H1 (cell line): ENCODE measurements around the gene TGFB2. TPM values are rescaled to one million over a fixed set of nuclear protein-coding genes. Genes with fewer than 3 reads are reported as not detected.

Experiments used
- CTCF ChIA-PET: fragments of 300-600 bp; sonication (Branson Sonifier 250); formaldehyde crosslinking; loops from one replicate; lab custom pipeline; 2021; ENCODE audit not compliant: partially characterized antibody; lab: Charles Lee
- POLR2A ChIA-PET: fragments of 300-600 bp; sonication (Branson Sonifier 250); formaldehyde crosslinking; loops from one replicate; lab custom pipeline; 2021; ENCODE audit warnings: inconsistent platforms; ENCODE audit not compliant: partially characterized antibody; lab: Charles Lee
- DNase-seq, 2 experiments: peaks; one replicate each; pipeline versions ENCODE4 v3.0.0 to v3.0.0-alpha.2; 2010 to 2022; ENCODE audit warnings: low spot score in 2 of 2, low read depth in 1 of 2, mixed read lengths in 1 of 2
- FAIRE-seq: peaks from 2 replicates; lab custom pipeline; 2011; peaks lifted over from hg19 to GRCh38; lab: Jason Lieb, UNC
- H2AFZ ChIP-seq: 2 replicates; pipeline ENCODE4 v1.8.1; 2012; ENCODE audit warnings: low read length, inconsistent platforms
- H2AK5ac ChIP-seq: 2 replicates; pipeline ENCODE4 v1.6.1; 2013; ENCODE audit warnings: low read depth, low read length
- H2BK120ac ChIP-seq: replicated peaks from 2 replicates; pipeline ENCODE3; 2013; ENCODE audit warnings: low read depth, low read length, inconsistent platforms
- H2BK12ac ChIP-seq: 2 replicates; pipeline ENCODE4 v1.6.1; 2013; ENCODE audit warnings: low read depth, low read length
- H2BK15ac ChIP-seq: 2 replicates; pipeline ENCODE4 v1.6.1; 2013; ENCODE audit warnings: low read length
- H2BK20ac ChIP-seq: 2 replicates; pipeline ENCODE4 v1.6.1; 2013; ENCODE audit warnings: low read length
- H2BK5ac ChIP-seq: 2 replicates; pipeline ENCODE4 v1.6.1; 2013; ENCODE audit warnings: low read depth, low read length
- H3K14ac ChIP-seq: 2 replicates; pipeline ENCODE4 v1.6.1; 2013; ENCODE audit warnings: inconsistent platforms; ENCODE audit not compliant: insufficient read length
- H3K18ac ChIP-seq: 2 replicates; pipeline ENCODE4 v1.6.1; 2013; ENCODE audit warnings: low read length; ENCODE audit errors: extremely low read depth
- H3K23ac ChIP-seq: 2 replicates; pipeline ENCODE4 v1.6.1; 2013; ENCODE audit warnings: inconsistent platforms; ENCODE audit not compliant: insufficient read length
- H3K23me2 ChIP-seq: 2 replicates; pipeline ENCODE4 v1.6.1; 2013; ENCODE audit warnings: low read depth, low read length
- H3K27ac ChIP-seq: 2 replicates; pipeline ENCODE4 v1.6.1; 2011; ENCODE audit warnings: low read depth, low read length, inconsistent platforms
- H3K27me3 ChIP-seq, 4 experiments: replicated peaks in 1 of 4; 1 replicate in 1 of 4; 2 replicates in 3 of 4; pipeline versions ENCODE4 v1.6.1 to v1.8.1; 2011 to 2013; ENCODE audit warnings: low read length in 3 of 4, mild to moderate bottlenecking in 3 of 4, inconsistent platforms in 2 of 4, mixed read lengths in 2 of 4, moderate library complexity in 1 of 4; ENCODE audit not compliant: control insufficient read depth in 3 of 4, insufficient read depth in 3 of 4; ENCODE audit errors: extremely low read depth in 1 of 4
- H3K36me3 ChIP-seq, 4 experiments: 2 replicates each; pipeline versions ENCODE4 v1.6.1 to v1.8.1; 2011 to 2013; ENCODE audit warnings: mild to moderate bottlenecking in 4 of 4, low read length in 3 of 4, moderate library complexity in 2 of 4, control low read depth in 1 of 4, inconsistent platforms in 1 of 4; ENCODE audit not compliant: insufficient read depth in 4 of 4, control insufficient read depth in 2 of 4
- H3K4ac ChIP-seq: replicated peaks from 2 replicates; pipeline ENCODE3; 2013; ENCODE audit warnings: low read length, low read depth, mixed read lengths, inconsistent platforms; ENCODE audit not compliant: insufficient read length
- H3K4me1 ChIP-seq, 4 experiments: replicated peaks in 1 of 4; 1 replicate in 1 of 4; 2 replicates in 3 of 4; pipeline versions ENCODE4 v1.6.1 to v1.8.1; 2011 to 2013; ENCODE audit warnings: low read length in 3 of 4, inconsistent platforms in 2 of 4, mixed read lengths in 1 of 4; ENCODE audit not compliant: insufficient read depth in 4 of 4, control insufficient read depth in 3 of 4
- H3K4me2 ChIP-seq, 2 experiments: 2 replicates each; pipeline versions ENCODE4 v1.6.1 to v1.8.1; 2011 to 2013; ENCODE audit warnings: low read depth in 2 of 2, low read length in 2 of 2, control low read depth in 1 of 2, inconsistent platforms in 1 of 2, mild to moderate bottlenecking in 1 of 2; ENCODE audit not compliant: insufficient read depth in 1 of 2
- H3K4me3 ChIP-seq, 4 experiments: fragments of 200-600, 300-600 bp in 1 of 4; sonication (generic), shearing (Covaris generic), sonication (Bioruptor Twin) in 1 of 4; 2 replicates each; pipeline versions ENCODE4 v1.5.1 to v1.8.1; 2011 to 2016; ENCODE audit warnings: low read length in 4 of 4, low read depth in 3 of 4, control low read depth in 2 of 4, inconsistent platforms in 2 of 4, mild to moderate bottlenecking in 2 of 4, mixed read lengths in 1 of 4, moderate library complexity in 1 of 4; ENCODE audit not compliant: insufficient read depth in 2 of 4; ENCODE audit errors: extremely low read depth in 1 of 4
- H3K56ac ChIP-seq: replicated peaks from 2 replicates; pipeline ENCODE3; 2013; ENCODE audit warnings: low read depth, mild to moderate bottlenecking, mixed read lengths, low read length, inconsistent platforms; ENCODE audit not compliant: insufficient read length
- H3K79me1 ChIP-seq: 2 replicates; pipeline ENCODE4 v1.6.1; 2013; ENCODE audit warnings: low read depth, low read length, control low read depth
- H3K79me2 ChIP-seq, 2 experiments: 2 replicates each; pipeline versions ENCODE4 v1.6.1 to v1.8.1; 2012 to 2013; ENCODE audit warnings: low read length in 2 of 2, mild to moderate bottlenecking in 2 of 2, inconsistent platforms in 1 of 2; ENCODE audit not compliant: insufficient read depth in 2 of 2, control insufficient read depth in 1 of 2
- H3K9ac ChIP-seq, 4 experiments: replicated peaks in 1 of 4; 1 replicate in 1 of 4; 2 replicates in 3 of 4; pipeline versions ENCODE4 v1.6.1 to v1.8.1; 2011 to 2013; ENCODE audit warnings: low read depth in 3 of 4, low read length in 3 of 4, control low read depth in 2 of 4, mild to moderate bottlenecking in 2 of 4, moderate library complexity in 2 of 4, inconsistent platforms in 1 of 4; ENCODE audit errors: extremely low read depth in 1 of 4
- H3K9me3 ChIP-seq, 2 experiments: 2 replicates each; pipeline versions ENCODE4 v1.6.1 to v1.8.1; 2012 to 2013; ENCODE audit warnings: mild to moderate bottlenecking in 2 of 2, moderate library complexity in 2 of 2, control low read depth in 1 of 2, inconsistent platforms in 1 of 2, low read depth in 1 of 2, low read length in 1 of 2, mixed read lengths in 1 of 2; ENCODE audit not compliant: insufficient read depth in 2 of 2
- H4K20me1 ChIP-seq, 2 experiments: replicated peaks in 1 of 2; 2 replicates each; pipeline versions ENCODE3 to v1.8.1; 2011 to 2013; ENCODE audit warnings: inconsistent platforms in 2 of 2, low read length in 2 of 2, mild to moderate bottlenecking in 1 of 2; ENCODE audit not compliant: insufficient read depth in 2 of 2, control insufficient read depth in 1 of 2
- H4K5ac ChIP-seq: 2 replicates; pipeline ENCODE4 v1.6.1; 2013; ENCODE audit warnings: low read length, low read depth, mixed read lengths, inconsistent platforms; ENCODE audit not compliant: insufficient read length
- H4K8ac ChIP-seq: 2 replicates; pipeline ENCODE4 v1.8.0; 2013; ENCODE audit warnings: mild to moderate bottlenecking, moderate library complexity, low read length, inconsistent platforms; ENCODE audit not compliant: insufficient read depth; ENCODE audit errors: extremely low read depth
- H4K91ac ChIP-seq: replicated peaks from 2 replicates; pipeline ENCODE3; 2013; ENCODE audit warnings: low read length, mixed read lengths, inconsistent platforms; ENCODE audit not compliant: insufficient read length
- BACH1 ChIP-seq: IDR thresholded peaks from 2 replicates; pipeline ENCODE4 v1.6.1; 2012; ENCODE audit warnings: low read length, improper control_type of control experiment
- CBX8 ChIP-seq: fragments of 300-800, 300-1000 bp; sonication (generic); IDR thresholded peaks from 2 replicates; pipeline ENCODE4 v1.7.1; 2016; ENCODE audit warnings: low read depth, low read length, borderline replicate concordance
- GABPA ChIP-seq: IDR thresholded peaks from 2 replicates; pipeline ENCODE4 v1.6.1; 2011; ENCODE audit warnings: mild to moderate bottlenecking, low read length, moderate library complexity, borderline replicate concordance; ENCODE audit not compliant: insufficient read depth
- MAFK ChIP-seq: IDR thresholded peaks from 2 replicates; pipeline ENCODE4 v1.6.1; 2012; ENCODE audit warnings: low read depth, mild to moderate bottlenecking, improper control_type of control experiment, low read length
- RBBP5 ChIP-seq: IDR thresholded peaks from 2 replicates; pipeline ENCODE4 v1.7.1; 2012; ENCODE audit warnings: low read depth, mild to moderate bottlenecking, inconsistent platforms, low read length, moderate library complexity, borderline replicate concordance
- SP4 ChIP-seq: IDR thresholded peaks from 2 replicates; pipeline ENCODE4 v1.6.1; 2012; ENCODE audit warnings: low read length, inconsistent platforms
- TCF12 ChIP-seq: IDR thresholded peaks from 2 replicates; pipeline ENCODE4 v1.6.1; 2011; ENCODE audit warnings: low read depth, mild to moderate bottlenecking, low read length
- WGBS, 2 experiments: shearing (Covaris generic) in 1 of 2; methylation state at CpG; one replicate each; pipeline versions ENCODE4 v1.1.6 to v1.1.7; 2013 to 2015; ENCODE audit warnings: low lambda C conversion rate in 2 of 2, mixed read lengths in 2 of 2, inconsistent platforms in 1 of 2, low coverage in 1 of 2, missing lambda C conversion rate in 1 of 2; ENCODE audit not compliant: insufficient replicate concordance in 2 of 2, insufficient coverage in 1 of 2, insufficient read length in 1 of 2; ENCODE audit errors: extremely low coverage in 1 of 2, missing lambda C conversion rate in 1 of 2; 5-methylcytosine and 5-hydroxymethylcytosine counted together
- polyA plus RNA-seq, 7 experiments: library from polyadenylated mRNA; depleted of rRNA in 3 of 7; stranded (reverse) in 5 of 7; unstranded in 2 of 7; fragments of >200 nt in 5 of 7; fragments of 200-250 nt in 2 of 7; gene quantifications; 1 replicate in 5 of 7; 2 replicates in 1 of 7; 4 replicates in 1 of 7; pipeline versions ENCODE4 v1.2.1 to v1.2.3, GENCODE V29; 2011 to 2013; ENCODE audit warnings: missing spikeins in 2 of 7, mixed read lengths in 2 of 7
- total RNA-seq: library from RNA; stranded (reverse); fragmentation: NEBNext Ultra II Directional; extraction: Animal tissue kit (Norgen Biotek cat#: 25700); gene quantifications from 2 replicates; pipeline ENCODE4 v1.2.1, GENCODE V29; 2021
- TF ChIP-seq, protein P1 (sequence below): IDR thresholded peaks from 2 replicates; pipeline ENCODE4 v1.6.1; 2011; ENCODE audit warnings: low read depth, mild to moderate bottlenecking, low read length; ENCODE audit not compliant: insufficient read depth

The TGFB2 gene
- total and polyA plus RNA-seq, 2 of the 8 experiments (the other 6 are each of a cell fraction or from before 2014, with no cell fraction given), result 0.26 to 0.84 TPM

DNA sequence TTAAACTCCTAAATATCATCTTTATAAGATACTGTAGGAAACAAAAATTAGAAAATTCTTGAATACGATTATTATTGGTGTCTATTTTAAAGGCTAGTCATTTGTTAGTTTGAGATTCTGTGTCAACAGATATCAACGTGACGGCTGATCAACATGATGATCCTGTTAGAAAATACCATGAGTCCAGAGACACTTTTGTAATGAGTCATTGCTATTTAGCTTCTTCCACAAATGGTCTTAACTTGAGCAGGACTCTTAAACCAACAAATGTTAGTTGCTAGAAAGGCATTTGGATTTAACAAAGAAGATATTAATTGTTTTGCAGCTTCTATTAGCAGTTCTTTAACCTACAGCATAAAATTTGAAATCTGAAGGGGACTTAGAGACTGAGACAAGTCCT, 131.2 kb downstream of the TGFB2 start:
- POLR2A ChIA-PET, result interaction anchor here (1.3 kb wide), 1 partner anchor 17 kb away, joined by 3 read pairs; no protein-coding TSS in a partner anchor
- H3K4me2 ChIP-seq, result no peak overlapping the region
- no peaks in the 10 kb centered on the region for H3K27me3 ChIP-seq
- no peaks in the 10 kb centered on the region for H3K79me2 ChIP-seq
- H3K4ac ChIP-seq, result no peak overlapping the region
- H4K20me1 ChIP-seq, result no peaks in the 10 kb centered on the region
- no peak overlapping the region for H2AFZ ChIP-seq
- no peak overlapping the region for H2BK12ac ChIP-seq
- no peak overlapping the region for H3K14ac ChIP-seq
- 97% methylated on average over 3 of the region's 3 CpGs; no CpG with 5 or more reads in 1 of the 2 experiments for WGBS, 2 experiments
- H2BK15ac ChIP-seq, result no peak overlapping the region
- no peaks in the 10 kb centered on the region for H3K9me3 ChIP-seq
- no peak for DNase-seq
- no peak overlapping the region for H4K5ac ChIP-seq
- no peak overlapping the region for H3K4me3 ChIP-seq
- H2BK5ac ChIP-seq, result no peak overlapping the region
- H3K23ac ChIP-seq, result no peak overlapping the region
- CTCF ChIA-PET, result interaction anchor here (1.1 kb wide), 2 partner anchors 29 to 41 kb away, joined by 3 read pairs; no protein-coding TSS in a partner anchor
- no peak for FAIRE-seq
- H2BK120ac ChIP-seq, result no peak overlapping the region
- no peak overlapping the region for H2AK5ac ChIP-seq
- no peak overlapping the region for H3K18ac ChIP-seq
- no peak overlapping the region for H2BK20ac ChIP-seq
- no peaks in the 10 kb centered on the region for H3K36me3 ChIP-seq
- no peaks in the 10 kb centered on the region for H3K23me2 ChIP-seq
- no peak overlapping the region for H3K27ac ChIP-seq
- H4K8ac ChIP-seq, result no peak overlapping the region
- no peaks in the 10 kb centered on the region for H3K79me1 ChIP-seq
- no peak overlapping the region for H3K9ac ChIP-seq
- no peak overlapping the region for H3K56ac ChIP-seq
- H3K4me1 ChIP-seq, result no peaks in the 10 kb centered on the region
- TF ChIP-seq MAFK, result no peak
- TF ChIP-seq RBBP5, result no peak
- TF ChIP-seq, protein P1, sequence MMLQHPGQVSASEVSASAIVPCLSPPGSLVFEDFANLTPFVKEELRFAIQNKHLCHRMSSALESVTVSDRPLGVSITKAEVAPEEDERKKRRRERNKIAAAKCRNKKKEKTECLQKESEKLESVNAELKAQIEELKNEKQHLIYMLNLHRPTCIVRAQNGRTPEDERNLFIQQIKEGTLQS, result no peak
- no peak for TF ChIP-seq SP4
- no peak for TF ChIP-seq CBX8
- TF ChIP-seq TCF12, result no peak
- no peak for TF ChIP-seq GABPA
- no peak for TF ChIP-seq BACH1
- no peak overlapping the region for H4K91ac ChIP-seq
